Transverse colon (tissue), 4 donors: ENCODE results near the gene KIFC1.

Source experiments
- EP300 ChIP-seq: sonication (generic); formaldehyde crosslinking; IDR thresholded peaks from one replicate; pipeline ENCODE4 v1.6.1; 2017; ENCODE audit warnings: antibody characterized with exemption, low read depth
- POLR2A ChIP-seq: fragments of 450-650 bp; IDR thresholded peaks from one replicate; pipeline ENCODE4 v1.6.1; 2016; ENCODE audit warnings: antibody characterized with exemption, mild to moderate bottlenecking, moderate library complexity
- POLR2AphosphoS5 ChIP-seq, 3 donors: sonication (generic); formaldehyde crosslinking; IDR thresholded peaks; one replicate each; pipeline ENCODE4 v1.6.1; 2016; ENCODE audit warnings: antibody characterized with exemption in 3 of 3
- TF ChIP-seq, protein P1 (sequence below), 5 experiments: fragments of 200-600 bp in 3 of 5; fragments of 450-650 bp in 2 of 5; sonication (generic) in 3 of 5; IDR thresholded peaks; 1 replicate in 2 of 5; 2 replicates in 3 of 5; pipeline ENCODE4 v1.5.1; 2016 to 2017; ENCODE audit warnings: antibody characterized with exemption in 5 of 5, inconsistent platforms in 3 of 5, mild to moderate bottlenecking in 2 of 5, moderate library complexity in 1 of 5

DNA sequence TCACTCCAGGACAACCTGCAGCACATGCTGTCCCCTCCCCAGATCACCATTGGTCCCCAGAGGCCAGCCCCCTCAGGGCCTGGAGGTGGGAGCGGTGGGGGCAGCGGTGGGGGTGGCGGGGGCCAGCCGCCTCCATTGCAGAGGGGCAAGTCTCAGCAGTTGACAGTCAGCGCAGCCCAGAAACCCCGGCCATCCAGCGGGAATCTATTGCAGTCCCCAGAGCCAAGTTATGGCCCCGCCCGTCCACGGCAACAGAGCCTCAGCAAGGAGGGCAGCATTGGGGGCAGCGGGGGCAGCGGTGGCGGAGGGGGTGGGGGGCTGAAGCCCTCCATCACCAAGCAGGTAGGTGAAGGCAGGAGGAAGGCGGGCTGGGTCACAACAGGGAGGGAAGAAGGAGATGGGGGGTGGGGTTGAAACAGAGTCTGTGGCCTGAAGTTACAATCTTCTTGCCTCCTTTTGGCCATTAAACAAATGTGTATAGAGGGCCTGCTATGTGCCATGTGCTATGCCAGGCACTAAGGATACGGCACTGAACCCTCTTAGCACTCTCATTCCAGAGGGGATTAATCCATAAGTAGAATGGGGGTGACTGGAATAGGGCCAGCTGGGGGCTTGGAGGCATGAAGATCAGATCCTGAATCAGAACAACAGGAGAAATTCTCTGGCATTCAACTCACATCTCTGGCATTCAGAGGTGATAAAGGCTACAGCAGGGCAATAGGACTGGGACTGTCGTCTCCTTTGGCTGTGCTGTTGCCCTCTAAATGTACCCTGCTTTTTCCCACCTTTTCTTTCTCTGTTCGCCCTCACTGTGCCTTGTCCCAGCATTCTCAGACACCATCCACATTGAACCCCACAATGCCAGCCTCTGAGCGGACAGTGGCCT, 52.2 kb downstream of the KIFC1 start:
- TF ChIP-seq POLR2A (no peak), POLR2AphosphoS5 (IDR thresholded peaks at IDR 0.05) (no peak), EP300 (no peak)
- TF ChIP-seq, protein P1, sequence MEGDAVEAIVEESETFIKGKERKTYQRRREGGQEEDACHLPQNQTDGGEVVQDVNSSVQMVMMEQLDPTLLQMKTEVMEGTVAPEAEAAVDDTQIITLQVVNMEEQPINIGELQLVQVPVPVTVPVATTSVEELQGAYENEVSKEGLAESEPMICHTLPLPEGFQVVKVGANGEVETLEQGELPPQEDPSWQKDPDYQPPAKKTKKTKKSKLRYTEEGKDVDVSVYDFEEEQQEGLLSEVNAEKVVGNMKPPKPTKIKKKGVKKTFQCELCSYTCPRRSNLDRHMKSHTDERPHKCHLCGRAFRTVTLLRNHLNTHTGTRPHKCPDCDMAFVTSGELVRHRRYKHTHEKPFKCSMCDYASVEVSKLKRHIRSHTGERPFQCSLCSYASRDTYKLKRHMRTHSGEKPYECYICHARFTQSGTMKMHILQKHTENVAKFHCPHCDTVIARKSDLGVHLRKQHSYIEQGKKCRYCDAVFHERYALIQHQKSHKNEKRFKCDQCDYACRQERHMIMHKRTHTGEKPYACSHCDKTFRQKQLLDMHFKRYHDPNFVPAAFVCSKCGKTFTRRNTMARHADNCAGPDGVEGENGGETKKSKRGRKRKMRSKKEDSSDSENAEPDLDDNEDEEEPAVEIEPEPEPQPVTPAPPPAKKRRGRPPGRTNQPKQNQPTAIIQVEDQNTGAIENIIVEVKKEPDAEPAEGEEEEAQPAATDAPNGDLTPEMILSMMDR (IDR thresholded peaks at IDR 0.05): no peak
